Stimulated activated CD8-positive, alpha-beta memory T cell treated with anti-CD3 and anti-CD28 coated beads, Interleukin-7, amount 100 ng/mL, for 4 hours (primary cell): ENCODE data around the gene ZNF74.

ENCODE experiments used
- DNase-seq, 2 donors: peaks; one replicate each; pipeline ENCODE4 v3.0.0-alpha.2; 2020; ENCODE audit warnings: low read depth in 2 of 2

The ZNF74 gene

GRCh38 chr22:20420157-20420842 lies 26.3 kb downstream of the ZNF74 start:
- no peak for DNase-seq

GRCh38 chr22:20421507-20421874 lies 27.5 kb downstream of the ZNF74 start:
- no peak for DNase-seq

- DNase-seq: no peak
Observed at GRCh38 chr22:20422271-20423007, 28.5 kb downstream of the ZNF74 start.

- DNase-seq: no peak
Observed at GRCh38 chr22:20423008-20423905, 29.3 kb downstream of the ZNF74 start.

GRCh38 chr22:20423906-20424551 lies 30.1 kb downstream of the ZNF74 start:
- DNase-seq: no peak

- DNase-seq: no peak
Observed at GRCh38 chr22:20424568-20424931, 30.6 kb downstream of the ZNF74 start.

- DNase-seq: no peak
Observed at GRCh38 chr22:20424932-20425565, 31.1 kb downstream of the ZNF74 start.

GRCh38 chr22:20425566-20426258 lies 31.8 kb downstream of the ZNF74 start:
- DNase-seq: no peak

GRCh38 chr22:20426259-20426615 lies 32.3 kb downstream of the ZNF74 start:
- no peak for DNase-seq

- no peak for DNase-seq
Observed at GRCh38 chr22:20427104-20427944, 33.4 kb downstream of the ZNF74 start.

- DNase-seq: no peak
Observed at GRCh38 chr22:20427945-20428417, 34.0 kb downstream of the ZNF74 start.

GRCh38 chr22:20428496-20429253 lies 34.7 kb downstream of the ZNF74 start:
- DNase-seq: no peak

GRCh38 chr22:20429254-20430100 lies 35.5 kb downstream of the ZNF74 start:
- DNase-seq: peak; percentile 54 to 72

- no peak for DNase-seq
Observed at GRCh38 chr22:20430101-20430719, 36.3 kb downstream of the ZNF74 start.

GRCh38 chr22:20430720-20431510 lies 37.0 kb downstream of the ZNF74 start:
- DNase-seq: peak in 1 of 2 donors; percentile 41

- no peak for DNase-seq
Observed at GRCh38 chr22:20431511-20432192, 37.7 kb downstream of the ZNF74 start.
